ENCODE data around the gene ZNF407.

Gene ZNF407

DNA sequence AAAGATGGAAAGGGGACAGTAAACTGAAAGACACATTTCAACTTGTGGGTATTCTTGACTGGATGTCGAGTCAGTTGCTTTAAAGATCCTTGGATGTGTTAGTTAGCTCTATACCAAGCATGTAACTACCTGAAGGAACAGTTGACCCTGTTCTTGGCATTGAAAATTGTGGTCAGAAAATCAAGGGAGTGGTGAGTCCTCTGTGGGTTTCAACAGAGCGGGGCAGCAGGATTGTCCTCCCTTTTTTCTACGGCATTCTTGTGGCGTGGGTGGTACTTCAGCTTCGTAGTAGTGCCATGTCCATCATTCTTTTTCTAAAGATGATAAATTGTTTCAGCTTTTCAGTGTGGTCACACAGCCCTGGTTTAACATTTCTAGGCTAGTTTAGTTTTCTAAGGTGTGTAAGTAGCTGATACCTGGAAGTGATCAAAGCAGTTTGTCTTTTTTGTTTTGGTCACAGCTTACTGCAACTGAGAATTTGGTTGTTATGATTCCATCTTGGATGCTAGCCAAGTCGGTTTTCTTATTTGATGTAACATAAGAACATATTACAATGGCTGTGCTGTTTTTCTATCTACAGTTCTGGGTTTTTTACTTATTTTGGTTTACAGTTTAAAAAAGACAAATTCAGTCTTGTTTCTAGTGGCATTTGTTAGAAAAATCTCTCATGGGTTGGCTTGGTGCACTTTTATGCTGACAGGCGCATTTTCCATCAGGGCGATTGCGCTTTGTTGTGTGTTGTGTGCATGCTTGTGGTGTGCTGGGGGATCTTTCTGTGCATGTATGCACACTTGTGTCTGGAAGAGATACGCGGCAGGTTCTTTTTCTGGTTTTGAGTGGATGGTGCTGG lies 84.7 kb downstream of the ZNF407 start:
- peak; percentile 28 for DNase-seq

DNA sequence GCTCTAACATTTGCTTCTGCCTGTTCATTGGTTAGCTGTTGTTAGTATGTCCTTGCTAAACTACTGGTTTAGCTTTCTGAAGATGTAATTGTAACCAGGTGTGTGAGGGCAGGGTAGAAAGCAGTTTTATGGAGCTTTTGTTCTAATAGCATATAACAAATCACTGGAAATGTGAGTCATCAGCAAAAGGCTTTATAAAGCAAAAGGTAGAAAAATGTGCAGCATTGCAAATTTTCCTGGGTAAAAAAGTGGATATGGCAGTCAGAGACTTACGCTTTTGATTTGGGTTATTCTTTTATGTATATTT lies 85.3 kb downstream of the ZNF407 start:
- no peak for DNase-seq

DNA sequence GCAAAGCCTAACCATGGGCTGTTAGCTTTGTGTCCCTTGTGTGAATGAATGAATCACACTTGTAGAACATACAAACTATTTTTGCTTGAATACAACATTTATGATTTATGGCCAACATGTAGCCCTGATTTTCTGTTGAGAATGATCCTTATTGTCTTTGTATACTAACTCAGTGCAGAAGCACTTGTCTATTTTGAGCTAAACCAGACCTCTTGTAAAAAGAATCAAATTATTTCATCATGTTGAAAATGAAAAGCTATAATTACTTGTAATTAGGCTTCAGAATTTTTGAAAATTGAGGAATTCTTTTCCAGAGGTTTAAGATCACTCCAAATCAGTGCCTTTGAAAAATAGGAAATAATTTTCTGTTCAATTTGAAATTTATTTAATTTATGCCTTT lies 85.9 kb downstream of the ZNF407 start:
- DNase-seq = no peak

DNA sequence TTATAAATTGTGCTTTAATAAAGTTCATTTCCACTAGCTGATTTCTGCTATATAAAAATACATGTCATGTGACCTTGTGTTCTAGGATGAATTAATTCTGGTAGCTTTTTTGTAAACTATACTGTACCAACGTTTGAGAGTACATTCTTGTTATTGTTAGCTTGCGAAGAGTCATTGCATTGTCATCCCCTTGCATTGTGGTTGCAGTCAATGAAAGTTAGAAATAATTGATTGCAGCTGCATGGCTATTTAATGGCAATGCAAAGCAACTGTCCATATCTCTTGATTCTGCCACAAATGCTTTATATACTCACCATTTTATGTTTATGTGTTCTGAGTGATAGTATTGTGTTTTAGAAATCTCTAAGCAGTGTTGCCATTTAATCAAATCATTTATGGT lies 91.6 kb downstream of the ZNF407 start:
- DNase-seq = no peak

DNA sequence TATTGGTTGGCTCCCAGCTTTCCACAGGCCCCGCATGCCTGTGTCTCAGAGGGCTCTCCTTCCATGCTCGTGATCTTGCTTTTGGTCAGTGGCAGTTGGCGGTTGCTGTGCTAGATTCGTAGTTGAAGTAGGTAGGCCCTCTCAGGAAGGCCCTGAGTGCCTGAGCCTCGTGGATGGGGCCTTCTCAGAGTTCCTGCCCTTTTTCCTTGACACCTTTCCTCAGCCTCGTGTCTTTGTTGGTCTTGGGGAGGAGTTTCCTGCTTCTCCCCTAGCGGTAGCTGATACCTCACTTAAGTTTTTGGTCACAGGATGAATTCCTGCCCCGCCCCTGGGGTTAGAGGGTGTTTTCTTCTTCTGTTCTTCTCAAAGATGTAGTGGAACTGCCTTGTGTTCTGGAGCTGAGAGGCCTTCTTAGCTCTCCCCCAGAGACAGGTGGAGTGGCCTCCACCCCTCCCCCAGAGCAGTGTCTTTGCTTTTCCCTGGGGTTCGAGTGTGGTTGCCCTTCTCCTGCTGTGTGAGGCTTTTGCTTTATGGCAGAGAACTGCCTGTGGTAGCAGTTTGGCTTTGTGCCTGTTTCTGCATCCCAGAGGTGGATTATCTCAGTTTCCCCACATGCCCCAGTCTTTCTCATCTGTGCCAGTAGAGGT lies 94.8 kb downstream of the ZNF407 start:
- no peak for DNase-seq

DNA sequence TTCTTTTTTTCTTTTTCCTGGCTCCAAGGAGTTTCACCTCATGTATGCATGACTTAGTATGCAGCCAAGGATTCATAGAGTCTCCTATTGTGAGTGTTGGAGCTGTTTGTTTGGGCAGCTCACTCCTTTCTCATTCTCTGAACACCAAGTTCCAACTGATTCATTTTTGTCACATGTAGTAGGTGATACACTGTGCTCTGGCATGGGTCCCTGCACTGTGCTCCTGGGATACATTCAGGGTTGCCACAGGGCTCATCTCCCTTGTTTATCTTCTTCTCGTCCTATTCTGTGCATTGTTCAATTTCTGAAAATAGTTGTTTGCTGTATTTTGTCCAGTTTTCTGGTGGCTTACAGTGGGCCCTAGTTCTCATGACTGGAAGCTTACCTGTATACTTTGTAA lies 96.8 kb downstream of the ZNF407 start:
- no peak for DNase-seq

DNA sequence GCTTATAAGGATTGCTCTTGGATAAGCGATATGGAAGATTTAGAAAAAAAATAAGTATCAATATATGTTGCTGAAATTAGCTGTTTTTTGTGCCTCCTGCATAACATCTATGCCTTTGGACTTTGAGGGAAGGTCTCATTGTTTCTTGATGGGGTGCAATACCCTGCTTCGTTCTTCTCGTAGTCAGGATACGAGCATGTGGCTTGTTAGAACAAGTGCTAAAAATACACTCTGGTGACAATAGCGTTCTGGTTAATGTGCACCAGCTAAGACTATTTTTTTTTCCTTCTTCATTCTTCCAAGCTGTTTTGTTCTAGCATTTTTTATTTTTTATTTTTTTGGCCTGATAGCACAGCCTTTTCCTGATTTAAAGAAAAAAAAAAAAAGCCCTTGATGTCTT lies 97.5 kb downstream of the ZNF407 start:
- DNase-seq = no peak

DNA sequence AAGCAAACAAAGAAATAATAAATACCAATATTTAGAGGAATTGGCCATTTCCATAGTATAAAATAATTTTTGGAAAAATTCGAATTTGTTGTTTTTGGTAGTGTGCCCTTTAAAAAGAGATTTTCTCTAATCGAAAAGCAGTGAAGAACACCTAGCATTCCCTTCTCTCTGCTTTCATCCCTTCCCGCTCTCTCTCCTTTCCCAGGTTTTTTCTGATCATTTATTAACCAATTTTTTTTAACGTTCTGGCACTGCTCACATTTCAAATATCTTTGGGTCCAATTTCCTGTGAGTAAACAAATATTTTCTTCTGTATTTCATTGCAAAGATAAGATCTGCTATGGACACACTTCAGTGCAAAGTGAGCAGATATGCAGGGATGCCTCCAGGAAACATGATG lies 101.2 kb downstream of the ZNF407 start:
- DNase-seq = no peak

DNA sequence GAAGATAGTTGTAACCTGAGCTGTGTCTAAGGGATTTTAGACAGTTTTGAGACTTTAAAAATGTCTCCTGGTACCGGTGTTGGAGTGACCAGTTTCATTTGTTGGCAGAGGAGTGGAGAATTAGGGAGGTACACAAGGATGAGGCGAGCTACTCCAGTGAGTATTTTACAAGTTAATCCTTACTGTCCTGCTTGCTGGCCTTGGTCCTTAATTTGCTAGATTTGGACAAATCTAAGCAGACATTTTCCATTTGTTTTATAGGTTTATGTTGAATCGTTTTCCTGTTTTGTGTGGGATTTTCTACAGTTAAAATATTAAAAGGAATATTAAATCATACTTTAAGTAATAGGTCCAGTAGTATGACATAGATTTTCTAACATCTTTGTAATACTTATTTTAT lies 101.8 kb downstream of the ZNF407 start:
- DNase-seq = no peak

DNA sequence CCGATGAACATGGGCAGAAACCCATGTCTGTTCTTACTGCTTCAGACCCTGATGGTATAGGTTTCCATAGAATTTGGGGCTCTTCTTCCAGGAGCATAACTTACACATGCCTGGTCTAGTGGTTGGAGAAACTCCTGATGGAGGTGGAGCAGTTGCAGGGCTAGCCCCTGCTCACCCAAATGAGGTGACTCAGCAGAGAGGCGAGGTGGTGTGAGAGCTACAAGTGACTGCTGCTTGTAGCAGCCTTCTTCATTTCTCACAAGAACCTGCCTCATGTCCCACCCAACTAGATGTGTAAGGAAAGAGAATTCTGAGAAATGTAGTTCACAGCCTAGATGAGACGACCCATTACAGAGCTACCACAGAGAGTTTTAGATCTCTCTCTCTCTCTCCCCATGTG lies 105.3 kb downstream of the ZNF407 start:
- DNase-seq = no peak

DNA sequence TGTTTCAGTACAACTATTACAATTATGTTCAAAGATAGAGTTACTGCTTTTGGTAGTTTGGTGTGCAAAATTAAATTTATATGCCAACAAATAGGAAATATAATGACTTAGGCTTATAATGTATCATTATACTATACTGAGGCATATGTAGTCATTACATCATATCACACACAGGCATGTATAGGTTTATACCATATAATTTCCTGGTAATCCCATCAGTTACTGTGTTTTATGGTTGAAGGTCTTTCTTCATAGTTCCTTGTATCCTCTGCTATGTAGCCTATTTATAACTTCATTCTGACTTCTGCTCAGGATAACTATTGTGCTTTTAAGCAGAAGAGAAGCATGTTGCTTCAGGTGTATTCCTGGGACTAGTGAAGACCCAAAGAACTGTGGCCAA lies 110.5 kb downstream of the ZNF407 start:
- DNase-seq = no peak

DNA sequence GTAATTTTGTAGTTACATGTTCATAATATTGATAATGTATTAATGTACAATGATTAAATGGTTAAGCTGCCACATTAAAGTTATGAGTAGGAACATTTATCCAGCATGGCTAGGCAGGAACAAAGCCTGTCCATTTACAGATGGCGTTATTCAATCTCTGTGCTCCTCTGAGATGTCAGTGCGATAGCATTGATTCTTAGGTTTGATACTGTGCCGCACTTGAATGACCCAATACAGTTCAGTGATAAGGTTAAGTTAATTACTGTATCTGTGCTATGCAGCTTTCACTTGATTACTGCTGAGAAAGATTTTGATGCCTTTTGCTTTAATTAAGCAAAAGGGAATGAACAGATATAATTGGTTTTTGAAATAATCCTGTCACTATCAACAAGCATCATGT lies 111.8 kb downstream of the ZNF407 start:
- DNase-seq = no peak

DNA sequence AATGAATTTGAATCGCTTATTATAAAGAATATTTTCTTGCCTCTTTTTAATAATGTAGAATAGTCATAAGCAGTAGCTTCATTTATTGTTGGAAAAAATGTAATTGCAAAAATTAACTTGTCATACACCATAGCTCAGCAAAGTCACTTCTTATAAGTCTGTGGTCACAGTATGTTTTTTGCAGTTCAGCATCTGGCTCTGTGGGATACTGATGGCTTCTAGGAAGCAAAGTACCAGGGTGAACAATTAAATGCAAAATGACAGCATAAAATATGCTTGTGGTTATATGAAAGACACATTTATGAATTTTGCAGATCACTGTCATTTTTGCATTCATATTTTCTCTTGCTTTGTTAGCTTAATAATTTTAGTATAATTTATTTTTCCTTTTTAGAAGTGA lies 116.5 kb downstream of the ZNF407 start:
- no peak for DNase-seq

DNA sequence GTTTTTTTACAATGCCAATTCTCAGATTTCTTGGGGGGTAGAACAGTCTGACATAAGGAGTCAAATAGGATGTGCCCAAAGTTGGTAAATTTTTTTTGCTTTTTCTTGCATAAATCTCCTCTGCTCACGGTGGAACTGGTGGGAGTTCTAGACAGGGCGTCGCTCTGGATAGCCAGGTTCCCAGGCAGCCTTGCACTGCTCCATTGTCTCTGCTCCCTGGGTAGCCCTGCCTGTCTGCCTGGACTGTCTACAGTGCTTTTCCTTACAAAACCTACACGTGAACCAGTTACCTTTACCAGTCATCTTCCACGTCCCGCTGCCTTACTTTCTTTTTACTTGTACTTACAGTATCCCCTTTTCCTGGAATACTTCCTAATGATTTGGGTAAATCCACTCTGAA lies 117.1 kb downstream of the ZNF407 start:
- DNase-seq = peak; percentile 81

DNA sequence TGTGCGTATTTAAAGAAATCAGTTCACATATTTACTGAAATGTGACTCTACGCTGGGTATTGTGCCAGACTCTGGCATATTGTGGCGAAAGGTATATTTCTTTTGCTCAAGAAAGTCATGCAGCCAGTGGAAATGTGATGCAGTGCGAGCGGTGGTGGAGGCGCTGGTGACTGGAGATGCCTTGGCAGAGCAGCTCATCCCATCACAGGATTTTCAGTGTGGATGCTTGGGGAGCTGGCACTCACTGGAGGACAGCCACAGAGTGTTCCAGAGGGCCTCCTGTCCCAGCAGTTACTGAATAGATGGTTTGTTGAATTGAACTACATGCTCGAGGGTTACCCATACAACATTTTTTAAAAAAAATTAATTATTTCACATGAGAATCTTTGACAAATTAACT lies 117.6 kb downstream of the ZNF407 start:
- peak; percentile 74 for DNase-seq

DNA sequence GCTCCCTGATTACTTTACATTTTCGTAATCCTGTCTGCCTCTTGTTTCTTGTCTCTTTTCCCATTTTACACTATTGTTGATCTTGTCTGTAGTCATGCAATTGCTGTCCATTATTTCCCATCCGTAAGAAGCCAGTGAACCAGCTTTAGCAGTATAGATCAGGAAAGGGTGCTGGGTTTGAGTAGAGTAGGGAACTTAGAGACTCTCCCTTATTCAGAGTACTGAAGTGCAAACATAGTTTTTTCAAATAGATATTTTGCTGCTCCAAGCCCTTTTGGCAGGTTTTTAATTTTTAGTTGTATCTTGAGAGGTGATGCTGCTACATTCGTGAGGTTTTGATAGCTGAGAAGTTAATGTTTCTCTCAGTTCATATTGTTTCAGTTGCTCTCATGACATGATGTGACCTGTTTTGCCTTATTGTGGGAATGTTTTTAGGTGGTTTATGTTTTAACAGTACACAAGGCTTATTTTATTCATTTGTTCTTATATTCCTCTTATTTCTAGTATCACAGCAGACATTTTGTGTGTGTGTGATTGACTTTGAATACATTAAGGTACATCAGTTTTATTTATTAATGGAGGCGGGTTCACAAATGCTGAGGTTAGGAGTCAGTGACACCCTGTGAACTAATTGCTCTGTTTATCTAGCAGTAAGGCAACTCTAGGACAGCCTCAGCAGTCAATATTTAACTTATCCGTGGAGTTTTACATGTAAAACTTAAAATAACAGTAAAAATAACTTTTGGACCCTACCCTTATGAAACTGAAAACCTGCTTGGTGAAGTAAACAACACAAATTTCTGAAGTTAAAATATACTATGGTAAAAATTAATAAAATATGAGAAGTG lies 118.4 kb downstream of the ZNF407 start:
- DNase-seq = peak; percentile 71

DNA sequence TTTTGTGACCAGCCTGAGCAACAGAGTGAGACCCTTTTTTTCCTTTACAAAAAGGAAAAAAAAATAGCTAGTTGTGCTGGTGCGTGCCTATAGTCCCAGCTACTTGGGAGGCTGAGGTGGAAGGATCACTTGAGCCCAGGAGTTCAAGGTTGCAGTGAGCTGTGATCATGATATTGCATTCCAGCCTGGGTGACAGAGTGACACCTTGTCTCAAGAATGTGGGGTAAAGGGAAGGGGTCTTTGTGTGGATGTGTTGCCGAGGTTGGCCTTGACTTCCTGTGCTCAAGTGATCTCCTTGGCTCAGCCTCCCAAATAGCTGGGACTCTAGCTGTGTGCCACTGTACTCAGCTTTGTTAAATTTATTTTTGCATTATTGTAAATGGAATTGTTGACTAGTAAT lies 120.6 kb downstream of the ZNF407 start:
- DNase-seq = no peak

DNA sequence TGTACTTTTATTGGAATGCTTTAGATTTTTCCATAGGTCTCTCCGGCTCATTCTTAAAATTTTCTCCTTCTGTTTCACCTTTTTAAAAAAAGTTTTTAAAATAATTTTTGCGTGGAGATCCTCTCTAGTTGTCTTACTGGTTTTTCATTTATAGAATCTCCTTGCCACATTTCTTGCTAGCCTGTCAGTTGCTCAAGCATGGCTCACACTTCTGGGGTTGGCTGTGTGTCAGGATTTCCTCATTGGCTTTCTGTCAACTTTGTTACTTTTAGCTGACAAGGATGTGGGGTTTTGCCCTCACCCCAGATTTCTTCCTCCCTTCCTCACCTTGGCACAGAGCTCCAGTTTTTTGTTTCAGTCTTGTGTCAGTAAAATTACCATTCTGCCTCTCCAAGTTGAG lies 124.6 kb downstream of the ZNF407 start:
- DNase-seq = no peak

DNA sequence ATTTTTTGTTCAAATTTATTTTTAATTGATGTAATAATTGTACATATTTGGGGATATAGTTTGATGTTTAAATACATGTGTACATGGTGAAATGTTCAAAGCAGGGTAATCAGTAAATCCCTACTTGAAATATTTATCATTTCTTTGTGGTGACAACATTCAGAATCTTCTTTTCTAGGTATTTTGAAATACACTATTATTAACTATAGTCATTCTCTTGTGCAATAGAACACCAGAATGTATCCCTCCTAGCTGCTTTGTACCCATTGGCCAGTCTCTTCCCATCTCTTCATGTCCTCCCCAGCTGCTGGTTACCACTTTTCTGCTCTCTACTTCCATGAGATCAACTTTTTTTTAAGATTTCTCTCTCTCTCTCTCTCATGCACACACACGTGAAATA lies 126.5 kb downstream of the ZNF407 start:
- DNase-seq = no peak

DNA sequence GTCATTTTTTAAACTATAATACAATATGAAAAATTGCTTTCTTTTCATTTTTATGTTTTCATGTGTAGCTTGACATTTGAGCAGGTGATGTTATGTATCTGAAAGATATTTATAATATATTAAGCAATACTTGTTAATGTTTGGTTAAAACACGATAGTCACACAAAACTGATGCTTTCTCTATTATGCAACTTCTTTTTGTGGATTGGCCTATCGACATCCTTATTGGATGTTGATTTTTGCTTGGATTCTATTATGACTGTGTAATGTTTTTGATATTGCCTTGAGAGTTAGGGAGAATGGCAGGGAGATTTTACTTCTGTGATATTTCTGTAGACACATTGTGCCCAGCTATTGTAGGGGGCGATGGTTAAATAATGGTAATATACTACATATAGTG lies 128.0 kb downstream of the ZNF407 start:
- no peak for DNase-seq

DNA sequence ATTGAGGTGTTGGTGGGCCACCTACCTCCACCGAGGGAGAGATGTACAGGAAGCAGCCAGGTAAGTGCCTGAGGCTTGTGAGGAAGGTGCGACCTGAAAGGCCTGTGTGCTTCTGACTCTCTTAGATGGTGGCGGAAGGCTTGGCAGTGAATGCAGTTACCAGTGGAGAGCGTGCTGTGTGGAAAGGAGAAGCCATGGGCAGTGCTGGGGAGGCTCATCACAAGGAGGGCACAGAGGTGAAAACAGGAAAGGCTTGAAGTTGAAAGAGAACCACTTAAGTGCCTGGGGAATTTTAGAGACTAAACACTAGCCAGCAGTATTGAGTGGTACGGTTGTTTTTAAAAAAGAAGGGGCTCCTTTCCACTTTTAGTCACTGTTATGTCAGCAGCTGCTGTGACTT lies 130.9 kb downstream of the ZNF407 start:
- no peak for DNase-seq

DNA sequence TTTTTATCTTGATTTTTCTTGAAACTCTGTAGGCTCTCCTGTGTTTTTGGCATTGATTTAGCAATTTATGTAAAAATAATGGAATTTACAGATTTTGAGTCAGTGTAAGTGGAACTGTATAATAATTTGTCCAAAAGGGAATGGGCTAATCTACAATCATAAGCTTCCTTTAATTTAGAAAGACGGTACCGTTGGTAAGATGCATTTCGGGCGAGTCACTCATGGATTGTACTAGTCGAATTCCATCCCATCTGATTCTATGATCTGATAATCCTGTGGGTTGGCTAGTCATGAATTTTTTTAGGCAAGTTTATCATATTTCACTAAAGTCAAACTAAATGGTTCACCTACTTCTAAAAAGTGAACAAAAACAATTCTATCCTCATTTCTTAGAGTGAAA lies 133.4 kb downstream of the ZNF407 start:
- DNase-seq = no peak

DNA sequence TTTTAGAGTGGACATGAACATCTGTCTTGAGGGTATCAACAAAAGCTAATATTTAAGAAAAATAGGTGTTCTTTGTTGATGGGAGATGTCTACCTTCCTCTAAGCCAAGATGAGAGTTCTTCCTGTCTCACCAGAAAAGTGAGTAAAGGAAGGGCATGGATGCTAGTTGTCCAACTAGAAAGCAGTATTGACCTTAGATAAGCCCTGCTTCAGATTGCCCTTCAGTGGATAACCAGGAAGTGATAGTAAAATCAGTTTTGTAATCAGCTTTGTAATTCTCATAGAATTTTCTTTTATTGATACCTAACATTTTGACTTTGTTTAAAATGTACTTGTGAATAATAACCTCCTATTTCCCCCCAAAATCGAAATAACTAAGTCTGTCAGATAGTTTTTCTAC lies 134.7 kb downstream of the ZNF407 start:
- DNase-seq = no peak

DNA sequence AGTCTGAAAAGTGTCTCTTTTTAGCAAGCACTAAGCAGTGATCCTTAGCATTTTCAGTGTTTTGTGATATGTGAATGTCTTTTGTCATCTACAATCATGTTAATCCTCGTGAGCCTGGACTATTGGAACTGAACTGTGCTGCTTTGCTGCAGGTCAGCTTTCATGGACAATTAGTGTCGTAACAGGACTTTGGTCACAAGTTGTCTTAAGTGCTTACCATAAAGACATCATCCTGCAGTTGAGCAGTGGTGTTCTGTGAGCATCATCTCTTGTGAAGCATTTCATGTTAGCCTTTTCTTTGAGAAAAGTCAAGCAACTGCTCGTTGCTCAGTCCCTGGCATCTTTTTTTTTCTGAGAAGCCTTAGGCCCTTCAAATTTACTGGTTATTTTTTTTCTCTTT lies 135.9 kb downstream of the ZNF407 start:
- no peak for DNase-seq

Measured in NCI-H526 treated with DMSO at 0.1 percent for 48 hours (cell line).